Right lobe of liver (tissue), 4 donors: Measurements from ENCODE around the gene OR52W1.

Source experiments
- CTCF ChIP-seq, 4 donors: fragments of 200-600 bp in 3 of 4; fragments of 450-650 bp in 1 of 4; IDR thresholded peaks; one replicate each; pipeline versions ENCODE4 v1.5.1 to v1.8.0; 2016 to 2022; ENCODE audit warnings: antibody characterized with exemption in 4 of 4, mild to moderate bottlenecking in 2 of 4
- POLR2A ChIP-seq: fragments of 450-650 bp; IDR thresholded peaks from one replicate; pipeline ENCODE4 v1.6.1; 2017; ENCODE audit warnings: antibody characterized with exemption, mild to moderate bottlenecking
- donor health status: DM: no; HTN: no; CAD: no.
- donor health status: DM: no; HTN: no; CAD: no.
- donor health status: DM: no; HTN: yes; CAD: no.

GRCh38 chr11:6200975-6201374 lies 2.0 kb downstream of the OR52W1 start:
- TF ChIP-seq CTCF (IDR thresholded peaks at IDR 0.05) = no peak
- TF ChIP-seq POLR2A = no peak
